ENCODE data around the gene EPHA5. TPM values are rescaled to one million over a fixed set of nuclear protein-coding genes. Genes with fewer than 3 reads are reported as not detected.

Gene EPHA5
- total RNA-seq, 1 experiment from 2014 or later: 2.0 TPM

DNA sequence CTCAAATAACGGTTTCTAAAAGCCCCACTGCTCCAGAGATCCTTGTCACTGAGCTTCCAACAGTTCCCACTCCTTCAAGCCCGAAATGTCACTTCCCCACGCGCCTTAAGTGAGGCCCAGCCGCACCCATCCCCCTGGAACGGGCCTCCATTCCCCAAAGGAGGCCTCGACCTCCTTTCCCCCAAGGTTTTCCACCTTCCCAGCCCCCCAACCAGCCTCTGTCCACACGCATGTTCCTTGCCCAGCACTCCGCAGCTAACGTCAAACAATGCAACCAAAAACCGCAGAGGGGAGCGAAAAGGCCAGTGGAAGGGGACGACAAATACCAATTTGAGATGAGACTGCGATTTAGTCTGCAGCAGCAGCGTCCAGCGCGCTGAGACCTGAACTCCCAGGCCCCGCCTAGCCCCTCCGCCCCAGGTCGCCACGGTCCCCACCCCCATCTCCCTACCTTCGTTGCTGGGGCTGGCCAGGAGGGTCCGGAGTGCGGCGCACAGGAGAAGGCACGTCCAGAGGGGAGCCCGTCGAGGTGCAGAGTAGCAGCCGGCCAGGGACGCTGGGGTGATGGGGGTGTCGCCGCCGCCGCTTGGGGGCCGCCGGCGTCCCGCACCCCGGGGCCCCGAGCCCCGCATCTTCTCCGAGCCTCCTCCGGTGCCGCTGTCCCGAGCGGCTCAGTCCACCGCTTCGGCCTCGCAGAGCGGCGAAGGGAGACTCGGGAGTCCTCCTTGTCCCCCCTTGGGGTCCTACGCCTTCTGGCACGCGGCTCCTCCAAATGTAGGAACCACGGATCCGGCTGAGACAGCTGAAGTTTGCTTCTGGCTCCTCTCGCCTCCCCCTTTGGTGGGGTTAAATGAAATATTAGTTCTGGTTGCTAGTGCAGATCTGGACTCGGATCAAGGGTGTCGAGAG is 924 bp downstream of the EPHA5 start:
- peak overlapping the region; percentile 68 for H2AFZ ChIP-seq (ENCODE audit: low read length)
- H3K4me2 ChIP-seq (ENCODE audit: low read length): peak overlapping the region; percentile 95
- POLR2A ChIA-PET (ENCODE audit: unreplicated experiment): no interaction called here
- intact Hi-C loops (cut with micrococcal nuclease): loop anchor here (2.0 to 10.0 kb wide), 11 partner anchors 47 to 1655 kb away; no protein-coding TSS in a partner anchor
- CTCF ChIA-PET: interaction anchor here (1.7 kb wide), 1 partner anchor 257 kb away, joined by 9 read pairs; no protein-coding TSS in a partner anchor
- H3K36me3 ChIP-seq (ENCODE audit: low read depth, low read length): no peaks in the 10 kb centered on the region
- no peak for TF ChIP-seq EZH2phosphoT487 (IDR thresholded peaks at IDR 0.05; ENCODE audit: borderline replicate concordance, low read length)
- H3K27me3 ChIP-seq (ENCODE audit: low read length): peaks cover 21% of the 10 kb centered on the region
- ATAC-seq: peak; percentile 4
- H3K9me2 ChIP-seq (replicated peaks; ENCODE audit: low read length): no peaks in the 10 kb centered on the region
- peaks cover 44% of the 10 kb centered on the region for H3K4me1 ChIP-seq (ENCODE audit: insufficient read depth, low read length)
- H3K9me3 ChIP-seq (ENCODE audit: low read length): no peaks in the 10 kb centered on the region
- peak overlapping the region; percentile 30 for H3K9ac ChIP-seq (ENCODE audit: low read length)
- no peaks in the 10 kb centered on the region for H3K79me2 ChIP-seq (ENCODE audit: low read length)
- H3K4me3 ChIP-seq (ENCODE audit: low read length): peak overlapping the region; percentile 70
- H3K27ac ChIP-seq (ENCODE audit: low read length): no peak overlapping the region
- H4K20me1 ChIP-seq (ENCODE audit: low read length): no peaks in the 10 kb centered on the region
- no TSS peak for BruUV-seq (replicated peaks)
- peak; percentile 25 for DNase-seq
- no peaks in the 10 kb centered on the region for H3F3A ChIP-seq (ENCODE audit: low read length, unreplicated experiment)

DNA sequence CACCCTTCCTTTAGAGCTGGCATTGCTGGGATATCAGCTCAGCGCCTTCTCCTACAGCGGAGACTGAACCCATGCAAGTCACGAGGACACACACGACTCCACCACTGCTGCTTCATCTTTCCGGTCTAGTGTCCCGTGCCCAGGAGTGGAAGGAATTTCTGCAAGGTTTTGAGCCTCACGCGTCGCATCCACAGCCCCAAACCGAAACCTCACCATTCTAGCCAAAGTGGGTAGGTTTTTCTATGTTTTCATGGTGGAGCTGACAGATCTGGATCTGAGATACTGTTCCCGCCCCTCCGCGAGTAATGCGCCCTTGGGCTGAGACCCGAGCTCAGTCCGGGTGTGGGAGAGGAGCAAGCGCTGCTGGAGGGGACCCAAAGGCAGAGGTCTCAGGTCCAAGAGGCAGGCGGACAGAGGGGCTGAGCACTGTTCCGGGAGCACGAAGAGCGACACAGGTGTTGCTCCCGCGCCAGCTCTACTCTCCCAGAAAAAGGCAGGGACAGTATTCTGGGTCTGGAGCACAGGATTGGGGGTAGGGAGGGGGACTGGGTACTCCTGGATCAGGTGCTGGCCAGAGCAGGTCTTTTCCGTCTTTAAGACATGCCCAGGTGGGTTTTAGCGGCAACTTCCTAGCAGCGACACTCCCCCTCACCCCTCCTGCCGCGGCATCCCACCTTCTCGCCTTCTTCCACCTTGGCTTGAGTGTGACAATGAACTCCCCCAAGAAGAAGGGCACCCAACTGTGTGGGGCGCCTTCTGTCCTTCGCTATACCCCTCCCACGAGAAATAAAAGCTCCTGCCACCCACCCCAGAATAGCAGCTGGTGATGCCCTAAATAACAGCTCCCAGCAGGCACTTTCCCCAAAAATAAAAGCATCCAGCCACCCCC is 1.8 kb downstream of the EPHA5 start:
- H3K4me2 ChIP-seq (ENCODE audit: low read length): peak overlapping the region; percentile 95
- no peaks in the 10 kb centered on the region for H3K9me2 ChIP-seq (replicated peaks; ENCODE audit: low read length)
- intact Hi-C loops (cut with micrococcal nuclease): loop anchor here (5.0 to 10.0 kb wide), 5 partner anchors 46 to 1656 kb away; no protein-coding TSS in a partner anchor
- H3K79me2 ChIP-seq (ENCODE audit: low read length): no peaks in the 10 kb centered on the region
- H3F3A ChIP-seq (ENCODE audit: low read length, unreplicated experiment): no peaks in the 10 kb centered on the region
- H3K27me3 ChIP-seq (ENCODE audit: low read length): peaks cover 21% of the 10 kb centered on the region
- TF ChIP-seq EZH2 (IDR thresholded peaks at IDR 0.05; ENCODE audit: low read length, unreplicated experiment): no peak
- TF ChIP-seq, protein P1, sequence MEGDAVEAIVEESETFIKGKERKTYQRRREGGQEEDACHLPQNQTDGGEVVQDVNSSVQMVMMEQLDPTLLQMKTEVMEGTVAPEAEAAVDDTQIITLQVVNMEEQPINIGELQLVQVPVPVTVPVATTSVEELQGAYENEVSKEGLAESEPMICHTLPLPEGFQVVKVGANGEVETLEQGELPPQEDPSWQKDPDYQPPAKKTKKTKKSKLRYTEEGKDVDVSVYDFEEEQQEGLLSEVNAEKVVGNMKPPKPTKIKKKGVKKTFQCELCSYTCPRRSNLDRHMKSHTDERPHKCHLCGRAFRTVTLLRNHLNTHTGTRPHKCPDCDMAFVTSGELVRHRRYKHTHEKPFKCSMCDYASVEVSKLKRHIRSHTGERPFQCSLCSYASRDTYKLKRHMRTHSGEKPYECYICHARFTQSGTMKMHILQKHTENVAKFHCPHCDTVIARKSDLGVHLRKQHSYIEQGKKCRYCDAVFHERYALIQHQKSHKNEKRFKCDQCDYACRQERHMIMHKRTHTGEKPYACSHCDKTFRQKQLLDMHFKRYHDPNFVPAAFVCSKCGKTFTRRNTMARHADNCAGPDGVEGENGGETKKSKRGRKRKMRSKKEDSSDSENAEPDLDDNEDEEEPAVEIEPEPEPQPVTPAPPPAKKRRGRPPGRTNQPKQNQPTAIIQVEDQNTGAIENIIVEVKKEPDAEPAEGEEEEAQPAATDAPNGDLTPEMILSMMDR (conservative IDR thresholded peaks at IDR 0.05; ENCODE audit: low read depth, low read length): no peak
- no peak for TF ChIP-seq EZH2phosphoT487 (IDR thresholded peaks at IDR 0.05; ENCODE audit: borderline replicate concordance, low read length)
- H3K36me3 ChIP-seq (ENCODE audit: low read depth, low read length): no peaks in the 10 kb centered on the region
- ChIA-PET POLR2A (ENCODE audit: unreplicated experiment) (interaction anchor here (0.5 kb wide), 1 partner anchor 936 kb away, joined by 4 read pairs; no protein-coding TSS in a partner anchor), CTCF (interaction anchor here (0.5 to 0.6 kb wide), 2 partner anchors 176 to 599 kb away, joined by 5 to 6 read pairs; no protein-coding TSS in a partner anchor)
- no TSS peak for BruUV-seq (replicated peaks)
- H3K4me3 ChIP-seq (ENCODE audit: low read length): peak overlapping the region; percentile 70
- peak overlapping the region; percentile 30 for H3K9ac ChIP-seq (ENCODE audit: low read length)
- H3K9me3 ChIP-seq (ENCODE audit: low read length): no peaks in the 10 kb centered on the region
- no peak overlapping the region for H3K27ac ChIP-seq (ENCODE audit: low read length)
- DNase-seq: peak; percentile 39
- peaks cover 44% of the 10 kb centered on the region for H3K4me1 ChIP-seq (ENCODE audit: insufficient read depth, low read length)
- H2AFZ ChIP-seq (ENCODE audit: low read length): peak overlapping the region; percentile 68
- ATAC-seq: peak; percentile 12; the same call in 1 of the 2 replicates
- H4K20me1 ChIP-seq (ENCODE audit: low read length): no peaks in the 10 kb centered on the region

Data from PC-3 (cell line).